BE2C (cell line): Measurements from ENCODE around the gene GEMIN4.

ENCODE experiments used
- DNase-seq: peaks from one replicate; pipeline ENCODE4 v3.0.0-alpha.2; 2020
- H3K27me3 ChIP-seq: fragments of 250-450 bp; sonication (Bioruptor Pico); 2 replicates; pipeline ENCODE4 v1.5.1; 2020; ENCODE audit warnings: mild to moderate bottlenecking
- H3K36me3 ChIP-seq: fragments of 250-450 bp; sonication (Bioruptor Pico); 2 replicates; pipeline ENCODE4 v1.5.1; 2020; ENCODE audit warnings: mild to moderate bottlenecking
- H3K4me1 ChIP-seq: fragments of 250-450 bp; sonication (Bioruptor Pico); 2 replicates; pipeline ENCODE4 v1.5.1; 2020
- H3K4me3 ChIP-seq: 2 replicates; pipeline ENCODE4 v1.5.1; 2011; ENCODE audit warnings: low read depth, low read length
- H3K9me3 ChIP-seq: fragments of 250-450 bp; sonication (Bioruptor Pico); 2 replicates; pipeline ENCODE4 v1.5.1; 2020
- CTCF ChIP-seq: IDR thresholded peaks from 2 replicates; pipeline ENCODE4 v1.5.1; 2012; ENCODE audit warnings: mild to moderate bottlenecking, low read depth, low read length

Gene GEMIN4

GRCh38 chr17:784143-784542 is 32.1 kb upstream of the GEMIN4 start:
- no peaks in the 10 kb centered on the region for H3K4me1 ChIP-seq
- H3K4me3 ChIP-seq, result no peak overlapping the region
- H3K27me3 ChIP-seq, result no peaks in the 10 kb centered on the region
- peaks cover 3% of the 10 kb centered on the region for H3K36me3 ChIP-seq
- no peak for DNase-seq
- no peaks in the 10 kb centered on the region for H3K9me3 ChIP-seq
- TF ChIP-seq CTCF, result no peak

GRCh38 chr17:781805-782731 is 30.0 kb upstream of the GEMIN4 start, which contains the start of the genes GLOD4 and MRM3:
GLOD4 (minus strand) TSS chr17:782280; CDS start chr17:782255, 25 bp downstream.
MRM3 (plus strand) TSS chr17:782353; CDS start chr17:782379, 26 bp downstream.
- DNase-seq, result peak; percentile 81
- no peak for TF ChIP-seq CTCF
- peak within 1 kb of the TSS; percentile 97 for H3K4me3 ChIP-seq

GRCh38 chr17:778096-778495 is 26.0 kb upstream of the GEMIN4 start:
- no peak for DNase-seq
- H3K4me1 ChIP-seq, result no peaks in the 10 kb centered on the region
- no peak for TF ChIP-seq CTCF
- no peaks in the 10 kb centered on the region for H3K27me3 ChIP-seq
- no peaks in the 10 kb centered on the region for H3K9me3 ChIP-seq
- H3K36me3 ChIP-seq, result peaks cover 3% of the 10 kb centered on the region
- H3K4me3 ChIP-seq, result no peak overlapping the region

More at GRCh38 chr17:781805-782731, 30.0 kb upstream of the GEMIN4 start, which contains the start of the genes GLOD4 and MRM3:
- Histone ChIP-seq H3K36me3 (peaks cover 3% of the 10 kb centered on the region), H3K4me1 (no peaks in the 10 kb centered on the region), H3K9me3 (no peaks in the 10 kb centered on the region), H3K27me3 (no peaks in the 10 kb centered on the region)

GRCh38 chr17:774313-774584 is 22.2 kb upstream of the GEMIN4 start:
- no peaks in the 10 kb centered on the region for H3K9me3 ChIP-seq
- DNase-seq, result no peak
- no peaks in the 10 kb centered on the region; the same call in 1 of the 2 replicates for H3K36me3 ChIP-seq
- no peaks in the 10 kb centered on the region for H3K4me1 ChIP-seq
- H3K27me3 ChIP-seq, result no peaks in the 10 kb centered on the region
- no peak overlapping the region for H3K4me3 ChIP-seq
- no peak for TF ChIP-seq CTCF

GRCh38 chr17:773467-774312 is 21.6 kb upstream of the GEMIN4 start:
- TF ChIP-seq CTCF, result no peak
- no peaks in the 10 kb centered on the region for H3K4me1 ChIP-seq
- no peak for DNase-seq
- H3K9me3 ChIP-seq, result no peaks in the 10 kb centered on the region
- H3K27me3 ChIP-seq, result no peaks in the 10 kb centered on the region
- no peaks in the 10 kb centered on the region; the same call in 1 of the 2 replicates for H3K36me3 ChIP-seq
- no peak overlapping the region for H3K4me3 ChIP-seq

GRCh38 chr17:773016-773415 is 21.0 kb upstream of the GEMIN4 start:
- TF ChIP-seq CTCF, result no peak
- no peak for DNase-seq
- no peaks in the 10 kb centered on the region for H3K27me3 ChIP-seq
- no peaks in the 10 kb centered on the region for H3K9me3 ChIP-seq
- no peak overlapping the region for H3K4me3 ChIP-seq
- no peaks in the 10 kb centered on the region for H3K4me1 ChIP-seq
- H3K36me3 ChIP-seq, result no peaks in the 10 kb centered on the region; the same call in 1 of the 2 replicates
